Stimulated activated CD8-positive, alpha-beta memory T cell treated with anti-CD3 and anti-CD28 coated beads, Interleukin-4, amount 100 ng/mL, for 1 hour (primary cell): ENCODE data around the gene NLRC5.
"Not testable (repeated sequence)": the region's sequence is repeated elsewhere in the genome, so short reads cannot be mapped to it uniquely, and the experiment has no call there.

Source experiments
- DNase-seq, 2 donors: peaks; one replicate each; pipeline ENCODE4 v3.0.0-alpha.2; 2020; ENCODE audit warnings: low read depth in 2 of 2, low spot score in 1 of 2

Gene NLRC5

GRCh38 chr16:57098188-57098841, 109.0 kb downstream of the NLRC5 start:
- DNase-seq, result no peak

DNA sequence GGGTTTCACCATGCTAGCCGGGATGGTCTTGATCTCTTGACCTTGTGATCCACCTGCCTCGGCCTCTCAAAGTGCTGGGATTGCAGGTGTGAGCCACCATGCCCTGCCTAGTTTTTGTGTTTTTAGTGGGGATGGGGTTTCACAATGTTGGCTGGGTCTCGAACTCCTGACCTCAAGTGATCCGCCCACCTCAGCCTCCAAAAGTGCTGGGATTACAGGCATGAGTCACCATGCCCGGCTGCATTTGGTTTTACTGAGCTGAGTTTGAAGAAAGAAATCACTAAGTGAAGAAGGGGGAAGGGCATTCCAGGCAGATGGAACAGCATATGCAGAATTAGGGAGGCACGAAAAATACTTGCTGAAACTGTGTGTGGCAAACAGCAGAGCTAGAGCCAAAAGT, 110.6 kb downstream of the NLRC5 start:
- not testable (repeated sequence) for DNase-seq

DNA sequence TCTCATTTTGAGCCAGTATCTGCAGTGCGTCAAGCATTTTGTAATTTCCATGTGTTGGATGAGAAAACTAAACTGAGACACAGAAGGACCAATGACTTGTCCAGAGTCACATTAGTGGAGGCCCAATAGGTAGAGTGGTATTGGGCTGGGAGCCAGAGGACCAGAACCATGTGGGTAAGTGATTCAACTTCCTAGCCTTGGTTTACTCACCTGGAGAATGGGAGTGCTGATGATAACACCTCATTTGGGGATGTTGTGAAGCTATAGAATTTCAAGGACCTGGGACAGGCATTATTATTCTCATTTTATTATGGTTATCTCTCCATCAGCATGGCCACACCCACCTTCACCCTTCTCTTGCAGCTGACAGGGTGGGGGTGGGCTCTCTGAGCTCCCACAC, 111.1 kb downstream of the NLRC5 start:
- no peak for DNase-seq

DNA sequence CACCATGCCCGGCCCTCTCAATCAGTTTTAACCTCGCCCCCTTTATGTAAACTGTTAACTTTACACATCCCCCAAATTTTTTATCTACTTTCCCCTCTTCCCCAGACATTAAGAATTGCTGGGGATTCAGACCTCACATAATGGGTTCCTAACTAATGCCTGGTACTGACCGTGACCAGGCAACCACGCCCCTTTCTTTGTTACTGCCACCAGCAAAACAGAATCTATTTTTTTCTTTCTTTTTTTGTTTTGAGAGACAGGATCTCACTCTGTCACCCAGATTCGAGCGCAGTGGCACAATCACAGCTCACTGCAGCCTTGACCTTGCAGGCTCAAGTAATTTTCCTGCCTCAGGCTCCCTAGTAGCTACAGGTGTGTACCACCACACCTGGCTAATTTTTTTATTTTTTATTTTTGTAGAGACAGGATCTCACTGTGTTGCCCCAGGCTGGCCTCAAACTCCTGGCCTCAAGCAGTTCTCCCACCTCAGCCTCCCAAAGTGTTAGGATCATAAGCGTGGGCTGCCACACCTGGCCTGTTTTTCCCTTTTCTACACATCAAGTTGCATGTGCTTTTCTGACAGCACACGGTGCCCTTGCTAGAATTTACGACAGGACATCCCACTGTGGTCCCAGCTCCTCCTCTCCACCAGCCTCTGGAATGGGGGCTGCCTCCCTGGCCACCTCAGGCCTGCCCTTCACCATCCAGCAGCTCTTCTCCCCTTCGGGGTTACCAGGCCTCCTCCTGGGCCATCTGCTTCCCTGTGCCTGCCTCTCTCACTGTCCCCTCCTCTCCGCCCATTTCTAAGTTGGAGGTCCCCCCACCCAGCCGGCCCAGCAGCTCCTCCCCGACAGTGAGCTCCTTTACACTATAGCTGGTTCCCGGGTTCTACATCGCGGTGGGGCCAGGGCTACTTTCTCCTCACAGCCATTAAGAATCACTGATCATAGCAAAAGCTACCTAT, 113.8 kb downstream of the NLRC5 start:
- DNase-seq, result no peak

DNA sequence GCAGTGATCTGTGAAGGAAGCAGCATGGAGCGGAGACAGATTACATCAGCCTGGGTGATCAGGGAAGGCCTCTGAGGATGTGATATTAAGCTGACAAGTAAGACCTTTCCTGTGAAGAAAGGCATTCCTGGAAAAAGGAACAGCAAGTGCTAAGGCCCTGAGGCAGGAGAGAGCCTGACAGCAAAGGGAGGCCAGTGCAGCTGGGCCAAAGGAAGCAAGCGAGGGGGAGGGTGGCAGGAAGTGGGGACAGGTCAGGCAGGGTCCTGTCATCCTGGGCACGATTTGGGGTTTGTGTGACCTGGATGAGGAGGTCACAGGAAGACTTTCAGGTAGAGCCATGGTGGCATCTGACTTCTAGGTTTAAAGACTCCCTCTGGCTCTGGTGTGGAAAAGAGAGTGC, 115.3 kb downstream of the NLRC5 start:
- no peak for DNase-seq

DNA sequence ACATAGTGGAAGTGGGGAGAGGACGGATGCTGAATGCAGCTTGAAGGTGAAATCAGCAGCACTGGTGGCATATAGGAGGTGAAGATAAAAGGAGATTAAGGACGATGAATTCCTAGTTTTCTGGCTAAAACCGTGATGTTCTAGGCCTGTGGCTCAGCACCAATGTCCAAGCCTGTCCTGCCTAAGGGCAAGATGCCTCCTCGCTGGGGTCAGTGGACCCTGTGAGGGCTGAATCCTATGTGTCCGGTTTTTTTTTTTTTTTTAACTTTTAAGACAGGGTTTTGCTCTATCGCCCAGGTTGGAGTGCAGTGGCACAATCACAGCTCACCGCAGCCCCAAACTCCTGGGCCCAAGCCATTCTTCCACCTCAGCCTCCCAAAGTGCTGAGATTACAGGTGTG, 115.8 kb downstream of the NLRC5 start:
- no peak for DNase-seq

DNA sequence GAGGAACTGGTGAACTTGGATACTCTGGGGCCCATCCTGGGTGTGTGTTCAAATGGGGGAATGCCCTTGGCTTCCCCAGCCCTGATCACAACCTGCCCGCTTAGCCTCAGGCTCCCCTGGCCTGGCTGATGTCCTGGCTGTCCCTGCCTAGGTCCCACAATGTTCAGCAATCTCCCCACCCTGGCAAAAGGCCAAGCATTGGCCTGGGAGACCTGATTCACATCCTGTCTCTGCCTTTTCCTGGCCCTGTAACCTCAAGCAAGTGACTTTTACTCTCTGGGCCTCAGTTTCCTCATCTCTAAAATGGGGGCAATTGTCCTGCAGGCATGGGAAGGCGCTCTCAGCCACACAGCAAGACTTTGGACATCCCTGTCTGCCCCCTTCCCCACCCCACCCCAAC, 117.4 kb downstream of the NLRC5 start:
- DNase-seq, result no peak

- DNase-seq, result no peak
These were observed 118.1 kb downstream of the NLRC5 start for GRCh38 chr16:57107321-57107922.

DNA sequence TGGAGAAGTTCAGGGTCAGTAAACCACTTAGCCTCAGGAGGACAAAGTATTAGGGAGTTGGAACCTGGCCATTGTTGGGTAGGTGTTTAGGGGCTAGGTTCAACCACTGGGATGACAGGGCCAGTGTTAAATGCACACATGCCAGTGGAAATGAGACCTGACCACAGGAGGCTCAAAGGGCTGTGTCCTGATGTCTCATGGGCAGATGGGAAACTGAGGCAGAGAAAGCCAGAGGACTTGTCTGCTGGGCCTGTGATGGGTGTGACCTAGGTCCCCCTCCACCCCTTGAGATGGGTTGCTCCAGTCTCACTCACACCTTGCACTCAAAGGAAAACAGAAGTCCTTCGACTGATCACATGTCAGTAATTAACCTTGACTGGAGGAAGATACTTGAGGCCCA, 119.1 kb downstream of the NLRC5 start:
- no peak for DNase-seq

GRCh38 chr16:57109259-57110105, 120.1 kb downstream of the NLRC5 start:
- not testable (repeated sequence) for DNase-seq

- no peak for DNase-seq
These were observed 121.6 kb downstream of the NLRC5 start for GRCh38 chr16:57110937-57111336.

DNA sequence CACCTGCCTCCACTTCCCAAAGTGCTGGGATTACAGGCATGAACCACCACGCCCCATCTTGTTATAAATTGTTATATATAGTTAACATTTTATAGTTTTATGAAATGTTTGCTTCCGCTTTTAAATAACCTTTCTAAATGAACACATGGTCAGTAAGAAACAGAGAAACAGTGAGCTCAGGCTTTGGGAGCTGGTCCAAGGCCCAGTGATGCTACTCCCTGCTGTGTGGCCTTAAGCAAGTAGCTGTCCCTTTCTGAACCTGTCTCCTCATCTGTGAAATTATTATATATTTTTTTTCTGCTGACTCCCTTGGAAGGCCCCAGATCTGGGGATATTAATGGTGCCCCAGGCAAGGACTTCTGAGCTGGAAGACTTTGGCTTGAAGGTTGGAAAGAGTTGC, 122.1 kb downstream of the NLRC5 start:
- DNase-seq, result no peak

GRCh38 chr16:57112403-57113041, 123.2 kb downstream of the NLRC5 start:
- DNase-seq, result no peak

DNA sequence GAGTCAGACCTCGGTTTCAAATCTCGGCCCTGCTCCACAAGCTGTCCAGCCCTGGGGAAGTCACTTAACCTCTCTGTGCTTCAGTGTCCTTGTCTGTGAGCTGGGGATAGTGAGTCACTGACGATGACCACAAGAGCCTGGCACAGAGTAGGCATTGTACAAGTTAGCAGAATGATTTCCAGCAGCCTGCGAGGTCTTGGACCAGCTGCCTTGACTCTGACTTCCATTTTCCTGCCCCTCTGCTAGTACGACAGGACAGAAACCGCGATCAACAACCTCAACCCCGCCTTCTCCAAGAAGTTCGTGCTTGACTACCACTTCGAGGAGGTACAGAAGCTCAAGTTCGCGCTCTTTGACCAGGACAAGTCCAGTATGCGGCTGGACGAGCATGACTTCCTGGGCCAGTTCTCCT, 123.7 kb downstream of the NLRC5 start:
- DNase-seq, result no peak

DNA sequence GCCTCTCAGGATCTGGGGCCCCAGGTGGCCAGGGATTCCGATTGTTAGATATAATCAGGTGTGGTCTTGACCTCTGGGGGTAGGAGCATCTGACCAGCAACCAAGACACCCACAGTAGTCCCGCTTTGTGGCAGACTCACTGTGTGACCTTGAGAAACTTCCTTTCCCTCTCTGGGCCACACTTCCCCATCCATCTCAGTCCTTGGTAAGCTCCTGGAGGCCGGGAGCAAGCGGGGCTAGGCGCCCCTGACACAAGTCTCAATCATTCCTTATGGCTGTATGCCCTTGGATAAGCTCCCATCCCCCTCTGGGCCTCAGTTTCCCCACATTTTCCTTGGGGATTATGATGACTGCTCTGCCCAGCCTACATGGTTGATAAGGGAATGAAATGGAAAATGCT, 124.3 kb downstream of the NLRC5 start:
- DNase-seq, result no peak

GRCh38 chr16:57115168-57115513, 125.8 kb downstream of the NLRC5 start:
- no peak for DNase-seq

DNA sequence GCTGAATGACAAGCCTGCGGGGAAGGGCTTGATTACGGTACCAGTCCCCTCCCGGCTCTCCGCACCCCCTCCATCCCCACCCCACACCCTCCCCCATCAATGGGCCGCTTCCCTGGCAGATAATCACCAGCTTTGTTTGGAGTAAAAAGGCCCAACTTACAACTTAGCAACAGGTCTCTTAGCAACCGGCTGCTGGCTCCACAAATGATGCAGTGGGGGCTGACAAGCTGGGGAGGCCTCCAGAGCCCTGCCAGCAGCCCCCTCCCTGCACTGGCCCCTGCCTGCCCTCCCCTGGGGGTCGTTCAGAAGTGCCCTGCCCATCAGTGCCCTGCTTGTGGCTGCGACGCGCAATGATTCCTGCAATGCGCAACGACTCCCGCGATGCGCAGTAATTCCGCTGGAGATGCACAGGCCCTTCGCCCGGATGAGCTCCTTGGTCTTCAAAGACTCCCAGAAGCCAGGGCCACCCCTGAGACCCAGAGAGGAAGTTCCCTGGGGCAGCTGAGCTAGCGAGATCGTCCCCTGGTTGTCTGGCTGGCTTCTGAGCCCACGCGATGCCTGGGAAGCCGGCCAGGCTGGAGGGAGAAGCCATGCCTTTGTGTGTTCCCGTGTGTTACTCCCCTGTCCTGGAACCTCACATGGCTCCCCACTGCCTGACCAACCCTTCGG, 126.3 kb downstream of the NLRC5 start:
- DNase-seq, result no peak

- DNase-seq, result no peak
These were observed 129.2 kb downstream of the NLRC5 start for GRCh38 chr16:57118461-57119084.

- DNase-seq, result no peak
These were observed 134.0 kb downstream of the NLRC5 start for GRCh38 chr16:57123216-57123973.
